HEK293T (cell line): Measurements from ENCODE around the gene NT5DC2.

ENCODE experiments used
- BHLHE40 ChIP-seq: fragments of 450-650 bp; IDR thresholded peaks from 2 replicates; pipeline ENCODE4 v1.6.1; 2016; ENCODE audit warnings: mild to moderate bottlenecking, moderate library complexity, borderline replicate concordance
- CTBP1 ChIP-seq: fragments of 450-650 bp; IDR thresholded peaks from 2 replicates; pipeline ENCODE4 v1.6.1; 2016; ENCODE audit warnings: borderline replicate concordance
- ELF4 ChIP-seq: fragments of 450-650 bp; IDR thresholded peaks from 2 replicates; pipeline ENCODE4 v1.6.1; 2017; ENCODE audit warnings: antibody characterized with exemption
- FOXA1 ChIP-seq: fragments of 450-650 bp; IDR thresholded peaks from 2 replicates; pipeline ENCODE4 v1.6.1; 2016; ENCODE audit warnings: mild to moderate bottlenecking
- FOXM1 ChIP-seq: fragments of 450-650 bp; IDR thresholded peaks from 2 replicates; pipeline ENCODE4 v1.6.1; 2017; ENCODE audit warnings: mild to moderate bottlenecking, borderline replicate concordance
- L3MBTL2 ChIP-seq: fragments of 450-650 bp; conservative IDR thresholded peaks from 2 replicates; pipeline ENCODE4 v1.6.1; 2016; ENCODE audit warnings: mild to moderate bottlenecking
- LEF1 ChIP-seq: fragments of 450-650 bp; IDR thresholded peaks from 2 replicates; pipeline ENCODE4 v1.6.1; 2017; ENCODE audit warnings: mild to moderate bottlenecking, borderline replicate concordance
- SP1 ChIP-seq: fragments of 450-650 bp; IDR thresholded peaks from 2 replicates; pipeline ENCODE4 v1.6.1; 2017
- TARDBP ChIP-seq: fragments of 450-650 bp; IDR thresholded peaks from 2 replicates; pipeline ENCODE4 v1.6.1; 2016
- ZNF384 ChIP-seq: fragments of 450-650 bp; IDR thresholded peaks from 2 replicates; pipeline ENCODE4 v1.6.1; 2016
- TF ChIP-seq, protein P1 (sequence below): fragments of 450-650 bp; IDR thresholded peaks from 2 replicates; pipeline ENCODE4 v1.6.1; 2016

DNA sequence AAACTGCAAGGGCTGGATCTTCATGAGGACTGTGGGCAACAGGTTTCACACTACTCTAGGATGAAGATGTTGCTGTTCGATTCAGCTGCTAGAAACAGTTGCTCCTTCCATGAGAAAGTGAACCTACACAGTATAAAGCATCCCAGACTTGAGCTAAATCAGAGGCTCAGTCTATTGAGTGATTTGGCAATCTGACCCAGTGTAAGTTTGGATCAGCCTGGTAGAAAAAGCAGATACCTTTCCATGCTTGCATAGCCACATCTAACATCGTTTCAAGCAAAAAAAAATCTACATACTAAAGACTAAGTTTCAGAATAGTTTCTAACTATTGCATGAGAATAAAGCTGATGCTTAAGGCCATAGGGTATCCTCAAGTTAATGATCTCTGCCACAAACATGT lies 7.4 kb upstream of the NT5DC2 start:
- no peak for TF ChIP-seq LEF1
- TF ChIP-seq SP1, result no peak
- TF ChIP-seq ELF4, result no peak
- TF ChIP-seq FOXM1, result no peak
- TF ChIP-seq TARDBP, result no peak
- TF ChIP-seq FOXA1, result no peak
- no peak for TF ChIP-seq ZNF384
- TF ChIP-seq BHLHE40, result no peak
- TF ChIP-seq CTBP1, result no peak
- TF ChIP-seq, protein P1, sequence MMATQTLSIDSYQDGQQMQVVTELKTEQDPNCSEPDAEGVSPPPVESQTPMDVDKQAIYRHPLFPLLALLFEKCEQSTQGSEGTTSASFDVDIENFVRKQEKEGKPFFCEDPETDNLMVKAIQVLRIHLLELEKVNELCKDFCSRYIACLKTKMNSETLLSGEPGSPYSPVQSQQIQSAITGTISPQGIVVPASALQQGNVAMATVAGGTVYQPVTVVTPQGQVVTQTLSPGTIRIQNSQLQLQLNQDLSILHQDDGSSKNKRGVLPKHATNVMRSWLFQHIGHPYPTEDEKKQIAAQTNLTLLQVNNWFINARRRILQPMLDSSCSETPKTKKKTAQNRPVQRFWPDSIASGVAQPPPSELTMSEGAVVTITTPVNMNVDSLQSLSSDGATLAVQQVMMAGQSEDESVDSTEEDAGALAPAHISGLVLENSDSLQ, result no peak
- no peak for TF ChIP-seq L3MBTL2
